Liver (tissue), 9 donors: ENCODE data around the gene DYNLL2. TPM values are rescaled to one million over a fixed set of nuclear protein-coding genes. Genes with fewer than 3 reads are reported as not detected.

Experiments used
- DNase-seq: peaks from one replicate; pipeline ENCODE4 v3.0.0-alpha.2; 2017; ENCODE audit warnings: low spot score
- H3K27ac ChIP-seq, 2 donors: one replicate each; pipeline ENCODE4 v1.7.0; 2013; ENCODE audit warnings: inconsistent platforms in 2 of 2, low read length in 2 of 2, control low read depth in 1 of 2, low read depth in 1 of 2, mild to moderate bottlenecking in 1 of 2
- H3K27me3 ChIP-seq, 4 donors: one replicate each; pipeline versions ENCODE4 v1.6.1 to v1.7.0; 2013; ENCODE audit warnings: low read length in 3 of 4, inconsistent platforms in 1 of 4, mild to moderate bottlenecking in 1 of 4, moderate library complexity in 1 of 4; ENCODE audit not compliant: control insufficient read depth in 4 of 4, insufficient read depth in 4 of 4
- H3K36me3 ChIP-seq, 4 donors: one replicate each; pipeline versions ENCODE4 v1.6.1 to v1.7.0; 2013; ENCODE audit warnings: low read length in 3 of 4, mild to moderate bottlenecking in 3 of 4, low read depth in 1 of 4, moderate library complexity in 1 of 4; ENCODE audit not compliant: control insufficient read depth in 4 of 4, insufficient read depth in 3 of 4
- H3K4me1 ChIP-seq, 4 donors: one replicate each; pipeline versions ENCODE4 v1.6.1 to v1.7.0; 2013; ENCODE audit warnings: low read length in 3 of 4, mild to moderate bottlenecking in 3 of 4, moderate library complexity in 1 of 4; ENCODE audit not compliant: control insufficient read depth in 4 of 4, insufficient read depth in 4 of 4
- H3K4me3 ChIP-seq, 3 donors: one replicate each; pipeline versions ENCODE4 v1.6.1 to v1.7.0; 2013; ENCODE audit warnings: low read length in 3 of 3, control low read depth in 1 of 3, low read depth in 1 of 3, mild to moderate bottlenecking in 1 of 3
- H3K9ac ChIP-seq, 2 donors: one replicate each; pipeline ENCODE4 v1.7.0; 2013; ENCODE audit warnings: low read length in 2 of 2, mild to moderate bottlenecking in 2 of 2, moderate library complexity in 2 of 2, control low read depth in 1 of 2, low read depth in 1 of 2
- H3K9me3 ChIP-seq, 4 donors: one replicate each; pipeline versions ENCODE4 v1.6.1 to v1.7.0; 2013; ENCODE audit warnings: low read length in 3 of 4; ENCODE audit not compliant: control insufficient read depth in 4 of 4
- ATF3 ChIP-seq: IDR thresholded peaks from 2 replicates; pipeline ENCODE4 v1.6.1; 2016; ENCODE audit warnings: antibody characterized with exemption
- CTCF ChIP-seq: fragments of 150-350 bp; IDR thresholded peaks from 2 replicates; pipeline ENCODE4 v1.5.1; 2017; ENCODE audit warnings: improper control_type of control experiment, low read depth, low read length; ENCODE audit not compliant: missing input control
- EGR1 ChIP-seq, 2 donors: IDR thresholded peaks; 2 replicates each; pipeline ENCODE4 v1.6.1; 2016 to 2018; ENCODE audit warnings: antibody characterized with exemption in 2 of 2, low read depth in 2 of 2
- GABPA ChIP-seq, 2 donors: IDR thresholded peaks in 1 of 2; conservative IDR thresholded peaks in 1 of 2; 2 replicates each; pipeline ENCODE4 v1.6.1; 2016; ENCODE audit warnings: antibody characterized with exemption in 2 of 2, mild to moderate bottlenecking in 1 of 2, moderate library complexity in 1 of 2
- HNF4A ChIP-seq, 2 donors: conservative IDR thresholded peaks; 2 replicates each; pipeline ENCODE4 v1.6.1; 2016; ENCODE audit warnings: antibody characterized with exemption in 2 of 2, mild to moderate bottlenecking in 2 of 2
- HNF4G ChIP-seq: IDR thresholded peaks from 2 replicates; pipeline ENCODE4 v1.6.1; 2016; ENCODE audit warnings: antibody characterized with exemption
- JUND ChIP-seq, 2 donors: IDR thresholded peaks; 2 replicates each; pipeline ENCODE4 v1.6.1; 2016; ENCODE audit warnings: antibody characterized with exemption in 2 of 2
- NR2F2 ChIP-seq: IDR thresholded peaks from 2 replicates; pipeline ENCODE4 v1.6.1; 2016; ENCODE audit warnings: antibody characterized with exemption
- RAD21 ChIP-seq, 2 donors: IDR thresholded peaks; 2 replicates each; pipeline ENCODE4 v1.6.1; 2016; ENCODE audit warnings: antibody characterized with exemption in 2 of 2, mild to moderate bottlenecking in 2 of 2
- RXRA ChIP-seq, 2 donors: IDR thresholded peaks; 2 replicates each; pipeline ENCODE4 v1.6.1; 2017 to 2018; ENCODE audit warnings: antibody characterized with exemption in 2 of 2, mild to moderate bottlenecking in 1 of 2
- SP1 ChIP-seq: IDR thresholded peaks from 2 replicates; pipeline ENCODE4 v1.6.1; 2018; ENCODE audit warnings: antibody characterized with exemption, mild to moderate bottlenecking
- TAF1 ChIP-seq: conservative IDR thresholded peaks from 2 replicates; pipeline ENCODE4 v1.6.1; 2016; ENCODE audit warnings: antibody characterized with exemption, mild to moderate bottlenecking
- YY1 ChIP-seq: IDR thresholded peaks from 2 replicates; pipeline ENCODE4 v1.6.1; 2016; ENCODE audit warnings: antibody characterized with exemption, mild to moderate bottlenecking
- WGBS: extraction: QIAGEN DNeasy Blood & Tissue Kit; methylation state at CpG from one replicate; pipeline ENCODE4 v1.1.7; 2013; 5-methylcytosine and 5-hydroxymethylcytosine counted together
- polyA plus RNA-seq, 2 donors: library from polyadenylated mRNA; stranded (reverse) in 1 of 2; unstranded in 1 of 2; fragments of 200-250 nt in 1 of 2; fragments of >200 nt in 1 of 2; fragmentation: Nextera tagmentation in 1 of 2; extraction: Ambion mirVana in 1 of 2; gene quantifications; one replicate each; pipeline versions ENCODE4 v1.2.1 to v1.2.3, GENCODE V29; 2013 to 2015
- total RNA-seq, 2 donors: library from RNA; depleted of rRNA; stranded (reverse); fragments of >200 nt; gene quantifications; one replicate each; pipeline ENCODE4 v1.2.3, GENCODE V29; 2014
- TF ChIP-seq, protein P1 (sequence below): IDR thresholded peaks from 2 replicates; pipeline ENCODE4 v1.6.1; 2016; ENCODE audit warnings: antibody characterized with exemption
- TF ChIP-seq, protein P2 (sequence below): IDR thresholded peaks from 2 replicates; pipeline ENCODE4 v1.6.1; 2016; ENCODE audit warnings: antibody characterized with exemption, mild to moderate bottlenecking
- donor health status: healthy.
- donor health status: healthy.
- donor health status: healthy.
- donor health status: healthy.
- donor health status: healthy.

DYNLL2 gene
- total and polyA plus RNA-seq, 4 donors, result 3.2 to 22.1 (median 14.1) TPM

DNA sequence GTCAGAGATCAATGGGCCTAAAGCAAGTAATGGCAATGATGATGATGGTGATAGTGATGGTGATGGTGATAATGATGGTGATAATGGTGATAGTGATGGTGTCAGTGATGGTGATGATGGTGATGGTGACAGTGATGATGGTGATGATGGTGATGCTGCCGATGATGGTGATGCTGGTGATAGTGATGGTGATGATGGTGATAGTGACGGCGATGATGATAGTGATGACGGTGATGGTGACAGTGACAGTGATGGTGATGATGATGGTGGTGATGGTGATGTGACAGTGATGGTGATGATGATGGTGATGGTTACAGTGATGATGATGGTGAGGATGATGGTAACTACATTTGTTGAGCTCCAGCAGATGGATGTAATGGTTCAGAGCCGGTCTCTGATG is 34.2 kb downstream of the DYNLL2 start:
- no peaks in the 10 kb centered on the region for H3K9me3 ChIP-seq
- WGBS, result 88% methylated on average over 5 of the region's 5 CpGs
- no peaks in the 10 kb centered on the region for H3K36me3 ChIP-seq
- no peak overlapping the region for H3K4me3 ChIP-seq
- no peak overlapping the region for H3K27ac ChIP-seq
- H3K27me3 ChIP-seq, result peaks cover 0 to 4% (median under 1%) of the 10 kb centered on the region in 4 donors
- no peak for TF ChIP-seq EGR1 (IDR thresholded peaks at IDR 0.05; ENCODE audit: low read depth in 2 of 2)
- no peak for TF ChIP-seq RXRA (IDR thresholded peaks at IDR 0.05)
- no peak for TF ChIP-seq CTCF
- no peak for TF ChIP-seq YY1
- no peak for TF ChIP-seq NR2F2
- TF ChIP-seq TAF1, result no peak
- no peak for TF ChIP-seq JUND (IDR thresholded peaks at IDR 0.05)
- no peak for TF ChIP-seq HNF4G
- DNase-seq, result no peak
- H3K4me1 ChIP-seq, result no peaks in the 10 kb centered on the region
- no peak overlapping the region for H3K9ac ChIP-seq

DNA sequence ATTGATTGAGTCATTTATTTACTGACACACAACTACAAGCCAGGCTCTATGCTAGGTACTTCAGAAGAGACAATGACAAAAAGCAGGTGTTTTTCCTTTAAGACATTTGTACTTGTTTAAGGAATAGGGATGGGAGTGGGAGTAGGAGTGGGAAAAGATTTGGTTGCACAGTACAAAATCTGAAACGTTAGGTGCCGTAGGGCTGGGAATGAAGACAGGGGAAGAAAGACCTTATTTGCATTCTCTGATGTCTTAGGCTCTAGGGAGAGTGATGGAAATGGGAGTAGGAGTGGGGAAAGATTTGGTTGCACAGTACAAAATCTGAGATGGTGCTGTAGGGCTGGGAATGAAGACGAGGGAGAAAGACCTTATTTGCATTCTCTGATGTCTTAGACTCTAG is 36.3 kb downstream of the DYNLL2 start:
- no peaks in the 10 kb centered on the region for H3K36me3 ChIP-seq
- no peak for DNase-seq
- no peak for TF ChIP-seq GABPA (IDR thresholded peaks at IDR 0.05 in 1 of 2, conservative IDR thresholded peaks at IDR 0.05 in 1 of 2)
- no peak for TF ChIP-seq RAD21 (IDR thresholded peaks at IDR 0.05)
- TF ChIP-seq, protein P1, sequence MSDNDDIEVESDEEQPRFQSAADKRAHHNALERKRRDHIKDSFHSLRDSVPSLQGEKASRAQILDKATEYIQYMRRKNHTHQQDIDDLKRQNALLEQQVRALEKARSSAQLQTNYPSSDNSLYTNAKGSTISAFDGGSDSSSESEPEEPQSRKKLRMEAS, result no peak
- TF ChIP-seq EGR1 (IDR thresholded peaks at IDR 0.05; ENCODE audit: low read depth in 2 of 2), result no peak
- TF ChIP-seq NR2F2, result no peak
- no peak for TF ChIP-seq TAF1
- TF ChIP-seq RXRA (IDR thresholded peaks at IDR 0.05), result no peak
- TF ChIP-seq, protein P2, sequence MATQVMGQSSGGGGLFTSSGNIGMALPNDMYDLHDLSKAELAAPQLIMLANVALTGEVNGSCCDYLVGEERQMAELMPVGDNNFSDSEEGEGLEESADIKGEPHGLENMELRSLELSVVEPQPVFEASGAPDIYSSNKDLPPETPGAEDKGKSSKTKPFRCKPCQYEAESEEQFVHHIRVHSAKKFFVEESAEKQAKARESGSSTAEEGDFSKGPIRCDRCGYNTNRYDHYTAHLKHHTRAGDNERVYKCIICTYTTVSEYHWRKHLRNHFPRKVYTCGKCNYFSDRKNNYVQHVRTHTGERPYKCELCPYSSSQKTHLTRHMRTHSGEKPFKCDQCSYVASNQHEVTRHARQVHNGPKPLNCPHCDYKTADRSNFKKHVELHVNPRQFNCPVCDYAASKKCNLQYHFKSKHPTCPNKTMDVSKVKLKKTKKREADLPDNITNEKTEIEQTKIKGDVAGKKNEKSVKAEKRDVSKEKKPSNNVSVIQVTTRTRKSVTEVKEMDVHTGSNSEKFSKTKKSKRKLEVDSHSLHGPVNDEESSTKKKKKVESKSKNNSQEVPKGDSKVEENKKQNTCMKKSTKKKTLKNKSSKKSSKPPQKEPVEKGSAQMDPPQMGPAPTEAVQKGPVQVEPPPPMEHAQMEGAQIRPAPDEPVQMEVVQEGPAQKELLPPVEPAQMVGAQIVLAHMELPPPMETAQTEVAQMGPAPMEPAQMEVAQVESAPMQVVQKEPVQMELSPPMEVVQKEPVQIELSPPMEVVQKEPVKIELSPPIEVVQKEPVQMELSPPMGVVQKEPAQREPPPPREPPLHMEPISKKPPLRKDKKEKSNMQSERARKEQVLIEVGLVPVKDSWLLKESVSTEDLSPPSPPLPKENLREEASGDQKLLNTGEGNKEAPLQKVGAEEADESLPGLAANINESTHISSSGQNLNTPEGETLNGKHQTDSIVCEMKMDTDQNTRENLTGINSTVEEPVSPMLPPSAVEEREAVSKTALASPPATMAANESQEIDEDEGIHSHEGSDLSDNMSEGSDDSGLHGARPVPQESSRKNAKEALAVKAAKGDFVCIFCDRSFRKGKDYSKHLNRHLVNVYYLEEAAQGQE, result no peak
- TF ChIP-seq YY1, result no peak
- TF ChIP-seq SP1, result no peak
- TF ChIP-seq HNF4A (conservative IDR thresholded peaks at IDR 0.05), result no peak
- TF ChIP-seq CTCF, result no peak
- TF ChIP-seq JUND (IDR thresholded peaks at IDR 0.05), result no peak
- no peak for TF ChIP-seq ATF3
- H3K4me3 ChIP-seq, result no peak overlapping the region
- no peak overlapping the region for H3K9ac ChIP-seq
- H3K27ac ChIP-seq, result no peak overlapping the region
- no peaks in the 10 kb centered on the region for H3K4me1 ChIP-seq
- WGBS, result 65% methylated on average over 3 of the region's 3 CpGs
- no peaks in the 10 kb centered on the region for H3K9me3 ChIP-seq
- H3K27me3 ChIP-seq, result peaks cover 0 to 4% (median under 1%) of the 10 kb centered on the region in 4 donors
